HT1080 (cell line): ENCODE measurements around the gene PIK3AP1. TPM values are rescaled to one million over a fixed set of nuclear protein-coding genes. Genes with fewer than 3 reads are reported as not detected.
A peak's percentile ranks its signal among the peaks of the same experiment; 100 is the strongest.
"Not testable (repeated sequence)": the region's sequence is repeated elsewhere in the genome, so short reads cannot be mapped to it uniquely, and the experiment has no call there.

Experiments
- DNase-seq: peaks from one replicate; pipeline ENCODE4 v3.0.0-alpha.2; 2015; ENCODE audit warnings: low read depth
- polyA plus RNA-seq, 2 experiments: library from polyadenylated mRNA; depleted of rRNA; stranded (reverse); fragments of >200 nt; gene quantifications; 2 replicates each; pipeline ENCODE4 v1.2.3, GENCODE V29; 2015
- total RNA-seq: library from RNA; depleted of rRNA; stranded (reverse); fragments of >200 nt; shearing (Covaris generic); gene quantifications from 2 replicates; pipeline ENCODE4 v1.2.3, GENCODE V29; 2014; rRNA removed

The PIK3AP1 gene
- total RNA-seq, result 3.0 TPM in 2 replicates
- polyA plus RNA-seq (2015; cell fraction: cytosol; rRNA removed), result 1.7 and 1.9 TPM in 2 replicates
- 1.5 and 1.9 TPM in 2 replicates for polyA plus RNA-seq (2015; cell fraction: nucleus; rRNA removed)

- no peak for DNase-seq
Measured at GRCh38 chr10:96720422-96721206, at the start of gene PIK3AP1. Gene PIK3AP1 (minus strand): TSS chr10:96720514. CDS start chr10:96720394, 120 bp downstream.

GRCh38 chr10:96768136-96768535 is 47.8 kb upstream of the PIK3AP1 start:
- no peak for DNase-seq

GRCh38 chr10:96767611-96768010 is 47.3 kb upstream of the PIK3AP1 start:
- no peak for DNase-seq

GRCh38 chr10:96765406-96766240 is 45.3 kb upstream of the PIK3AP1 start:
- peak; percentile 43 for DNase-seq

- no peak for DNase-seq
Measured at GRCh38 chr10:96764425-96765060, 44.2 kb upstream of the PIK3AP1 start.

GRCh38 chr10:96758423-96758822 is 38.1 kb upstream of the PIK3AP1 start:
- DNase-seq, result no peak

- no peak for DNase-seq
Measured at GRCh38 chr10:96756111-96756903, 36.0 kb upstream of the PIK3AP1 start.

- no peak for DNase-seq
Measured at GRCh38 chr10:96753956-96754355, 33.6 kb upstream of the PIK3AP1 start.

GRCh38 chr10:96752375-96752774 is 32.1 kb upstream of the PIK3AP1 start:
- DNase-seq, result no peak

GRCh38 chr10:96750316-96750715 is 30.0 kb upstream of the PIK3AP1 start:
- not testable (repeated sequence) for DNase-seq

GRCh38 chr10:96747734-96748550 is 27.6 kb upstream of the PIK3AP1 start:
- peak; percentile 37 for DNase-seq

GRCh38 chr10:96746503-96746902 is 26.2 kb upstream of the PIK3AP1 start:
- DNase-seq, result no peak

- no peak for DNase-seq
Measured at GRCh38 chr10:96745950-96746349, 25.6 kb upstream of the PIK3AP1 start.

- peak; percentile 28 for DNase-seq
Measured at GRCh38 chr10:96743988-96744585, 23.8 kb upstream of the PIK3AP1 start.

GRCh38 chr10:96741557-96741956 is 21.2 kb upstream of the PIK3AP1 start:
- not testable (repeated sequence) for DNase-seq

- DNase-seq, result no peak
Measured at GRCh38 chr10:96740579-96741281, 20.4 kb upstream of the PIK3AP1 start.

GRCh38 chr10:96740141-96740540 is 19.8 kb upstream of the PIK3AP1 start:
- DNase-seq, result no peak

- not testable (repeated sequence) for DNase-seq
Measured at GRCh38 chr10:96737307-96737902, 17.1 kb upstream of the PIK3AP1 start.
